Urinary bladder (tissue), 4 donors: Measurements from ENCODE around the gene OR10G2. TPM values are rescaled to one million over a fixed set of nuclear protein-coding genes. Genes with fewer than 3 reads are reported as not detected.

Experiments
- DNase-seq: peaks from one replicate; pipeline ENCODE4 v3.0.0-alpha.2; 2015; ENCODE audit errors: extremely low spot score
- H3K27ac ChIP-seq: one replicate; pipeline ENCODE4 v1.5.1; 2013; ENCODE audit warnings: low read depth, mild to moderate bottlenecking, moderate library complexity
- H3K36me3 ChIP-seq: one replicate; pipeline ENCODE4 v1.6.1; 2013; ENCODE audit warnings: mild to moderate bottlenecking, moderate library complexity; ENCODE audit not compliant: insufficient read depth
- H3K4me1 ChIP-seq: one replicate; pipeline ENCODE4 v1.6.1; 2013; ENCODE audit warnings: mild to moderate bottlenecking, moderate library complexity; ENCODE audit not compliant: insufficient read depth
- H3K4me3 ChIP-seq: one replicate; pipeline ENCODE4 v1.5.1; 2013; ENCODE audit warnings: low read depth, low read length
- WGBS: extraction: QIAGEN DNeasy Blood & Tissue Kit; methylation state at CpG from one replicate; pipeline ENCODE4 v1.1.7; 2013; 5-methylcytosine and 5-hydroxymethylcytosine counted together
- polyA plus RNA-seq: library from polyadenylated mRNA; stranded (reverse); fragments of 200-250 nt; gene quantifications from one replicate; pipeline ENCODE4 v1.2.3, GENCODE V29; 2013
- total RNA-seq: library from RNA; depleted of rRNA; stranded (reverse); fragments of >200 nt; gene quantifications from one replicate; pipeline ENCODE4 v1.2.3, GENCODE V29; 2014
- donor health status: healthy with polysubstance abuse.
- donor health status: healthy.

OR10G2 gene
- total RNA-seq (not detected), polyA plus RNA-seq (not detected)

GRCh38 chr14:21634840-21635239, at the start of gene OR10G2:
Gene OR10G2, minus strand, starts transcription at chr14:21634940. Its CDS starts 98 bp downstream, at chr14:21634842.
- Histone ChIP-seq H3K4me1 (no peaks in the 10 kb centered on the region), H3K27ac (no peak within 1 kb of the TSS), H3K4me3 (no peak within 1 kb of the TSS), H3K36me3 (no peaks in the 10 kb centered on the region)
- DNase-seq, result no peak
- WGBS, result 74% methylated on average over 4 of the region's 4 CpGs

- Histone ChIP-seq H3K4me1 (no peaks in the 10 kb centered on the region), H3K27ac (no peak overlapping the region), H3K4me3 (no peak overlapping the region), H3K36me3 (no peaks in the 10 kb centered on the region)
- WGBS, result 75% methylated on average over 2 of the region's 2 CpGs
- DNase-seq, result no peak
Measured at GRCh38 chr14:21680072-21680471, 45.3 kb upstream of the OR10G2 start.

GRCh38 chr14:21675566-21675965, 40.8 kb upstream of the OR10G2 start:
- Histone ChIP-seq H3K36me3 (no peaks in the 10 kb centered on the region), H3K27ac (no peak overlapping the region), H3K4me1 (no peaks in the 10 kb centered on the region), H3K4me3 (no peak overlapping the region)
- DNase-seq, result no peak
- 75% methylated on average over 4 of the region's 4 CpGs for WGBS

GRCh38 chr14:21673718-21674117, 39.0 kb upstream of the OR10G2 start, which contains the start of gene OR4E1:
Gene OR4E1, minus strand, starts transcription at chr14:21673818. Its CDS starts 2,883 bp downstream, at chr14:21670935.
- no peak within 1 kb of the TSS for H3K27ac ChIP-seq
- H3K4me1 ChIP-seq, result no peaks in the 10 kb centered on the region
- no peak within 1 kb of the TSS for H3K4me3 ChIP-seq
- H3K36me3 ChIP-seq, result no peaks in the 10 kb centered on the region
- WGBS, result 90% methylated on average over 1 of the region's 1 CpG
- DNase-seq, result no peak

- DNase-seq, result no peak
- no peaks in the 10 kb centered on the region for H3K4me1 ChIP-seq
- H3K4me3 ChIP-seq, result no peak overlapping the region
- H3K27ac ChIP-seq, result no peak overlapping the region
- H3K36me3 ChIP-seq, result no peaks in the 10 kb centered on the region
- WGBS, result 76% methylated on average over 1 of the region's 1 CpG
Measured at GRCh38 chr14:21672116-21672515, 37.4 kb upstream of the OR10G2 start.

GRCh38 chr14:21671371-21671770, 36.6 kb upstream of the OR10G2 start:
- WGBS, result 44% methylated on average over 2 of the region's 2 CpGs
- no peak for DNase-seq
- Histone ChIP-seq H3K27ac (no peak overlapping the region), H3K4me3 (no peak overlapping the region), H3K36me3 (no peaks in the 10 kb centered on the region), H3K4me1 (no peaks in the 10 kb centered on the region)

GRCh38 chr14:21669284-21669683, 34.5 kb upstream of the OR10G2 start:
- no peaks in the 10 kb centered on the region for H3K36me3 ChIP-seq
- DNase-seq, result no peak
- no peak overlapping the region for H3K27ac ChIP-seq
- no peaks in the 10 kb centered on the region for H3K4me1 ChIP-seq
- no peak overlapping the region for H3K4me3 ChIP-seq

- WGBS, result 52% methylated on average over 3 of the region's 3 CpGs
Measured at GRCh38 chr14:21668377-21668776, 33.6 kb upstream of the OR10G2 start.

GRCh38 chr14:21656980-21657379, 22.2 kb upstream of the OR10G2 start:
- WGBS, result 41% methylated on average over 1 of the region's 1 CpG

More at GRCh38 chr14:21668377-21668776, 33.6 kb upstream of the OR10G2 start:
- DNase-seq, result no peak
- H3K4me3 ChIP-seq, result no peak overlapping the region
- H3K4me1 ChIP-seq, result no peaks in the 10 kb centered on the region
- no peak overlapping the region for H3K27ac ChIP-seq
- H3K36me3 ChIP-seq, result no peaks in the 10 kb centered on the region

GRCh38 chr14:21654215-21654614, 19.5 kb upstream of the OR10G2 start:
- no peak overlapping the region for H3K4me3 ChIP-seq
- H3K27ac ChIP-seq, result no peak overlapping the region
- H3K36me3 ChIP-seq, result no peaks in the 10 kb centered on the region
- 92% methylated on average over 5 of the region's 5 CpGs for WGBS
- H3K4me1 ChIP-seq, result no peaks in the 10 kb centered on the region
- DNase-seq, result no peak

More at GRCh38 chr14:21656980-21657379, 22.2 kb upstream of the OR10G2 start:
- no peak for DNase-seq
- Histone ChIP-seq H3K4me1 (no peaks in the 10 kb centered on the region), H3K27ac (no peak overlapping the region), H3K36me3 (no peaks in the 10 kb centered on the region), H3K4me3 (no peak overlapping the region)

GRCh38 chr14:21653331-21653885, 18.7 kb upstream of the OR10G2 start, which contains the start of gene OR4E2:
Gene OR4E2, plus strand, starts transcription at chr14:21653835. Its CDS starts 11,248 bp downstream, at chr14:21665083.
- DNase-seq, result no peak
- 77% methylated on average over 2 of the region's 2 CpGs for WGBS
- no peak within 1 kb of the TSS for H3K4me3 ChIP-seq
- no peaks in the 10 kb centered on the region for H3K4me1 ChIP-seq
- H3K27ac ChIP-seq, result no peak within 1 kb of the TSS
- no peaks in the 10 kb centered on the region for H3K36me3 ChIP-seq

GRCh38 chr14:21652209-21652808, 17.6 kb upstream of the OR10G2 start:
- Histone ChIP-seq H3K27ac (no peak overlapping the region), H3K4me3 (no peak overlapping the region), H3K4me1 (no peaks in the 10 kb centered on the region), H3K36me3 (no peaks in the 10 kb centered on the region)
- 53% methylated on average over 1 of the region's 1 CpG for WGBS
- no peak for DNase-seq

GRCh38 chr14:21647380-21647779, 12.6 kb upstream of the OR10G2 start:
- H3K4me1 ChIP-seq, result no peaks in the 10 kb centered on the region
- no peak for DNase-seq
- H3K27ac ChIP-seq, result no peak overlapping the region

GRCh38 chr14:21643407-21643806, 8.7 kb upstream of the OR10G2 start:
- H3K36me3 ChIP-seq, result no peaks in the 10 kb centered on the region
- H3K27ac ChIP-seq, result no peak overlapping the region
- no peak overlapping the region for H3K4me3 ChIP-seq
- H3K4me1 ChIP-seq, result no peaks in the 10 kb centered on the region
- DNase-seq, result no peak
- WGBS, result 63% methylated on average over 5 of the region's 5 CpGs

More at GRCh38 chr14:21647380-21647779, 12.6 kb upstream of the OR10G2 start:
- Histone ChIP-seq H3K36me3 (no peaks in the 10 kb centered on the region), H3K4me3 (no peak overlapping the region)
